K562 (cell line): ENCODE measurements around the gene LHX3. TPM values are rescaled to one million over a fixed set of nuclear protein-coding genes. Genes with fewer than 3 reads are reported as not detected.

Experiments
- BRD9 ChIP-seq: fragments of 450-650 bp; IDR thresholded peaks from 2 replicates; pipeline ENCODE4 v1.6.1; 2018; ENCODE audit warnings: low read depth; ENCODE audit not compliant: partially characterized antibody
- EWSR1 ChIP-seq: fragments of 450-650 bp; IDR thresholded peaks from 2 replicates; pipeline ENCODE4 v1.6.1; 2018; ENCODE audit warnings: borderline replicate concordance, mild to moderate bottlenecking, low read depth, moderate library complexity; ENCODE audit not compliant: partially characterized antibody
- FOXA1 ChIP-seq: fragments of 450-650 bp; IDR thresholded peaks from 2 replicates; pipeline ENCODE4 v1.6.1; 2016; ENCODE audit warnings: mild to moderate bottlenecking, borderline replicate concordance
- FOXK1 ChIP-seq: sonication (generic); formaldehyde crosslinking; IDR thresholded peaks from 2 replicates; pipeline ENCODE4 v1.8.0; 2022; ENCODE audit warnings: missing genetic modification reagents, mild to moderate bottlenecking, borderline replicate concordance
- HEY1 ChIP-seq: fragments of 250-450 bp; sonication (Bioruptor Pico); IDR thresholded peaks from 2 replicates; pipeline ENCODE4 v1.5.0; 2020; ENCODE audit warnings: mild to moderate bottlenecking, moderate library complexity, borderline replicate concordance
- MAFK ChIP-seq: IDR thresholded peaks from 2 replicates; pipeline ENCODE4 v1.6.1; 2011; ENCODE audit warnings: low read length, improper control_type of control experiment
- MCM7 ChIP-seq, 2 experiments: fragments of 450-650 bp; IDR thresholded peaks; 2 replicates each; pipeline ENCODE4 v1.6.1; 2016 to 2018
- PCBP1 ChIP-seq: fragments of 200-400 bp; formaldehyde crosslinking; IDR thresholded peaks from 2 replicates; pipeline ENCODE4 v1.6.1; 2018; ENCODE audit warnings: mild to moderate bottlenecking, low read depth, low read length; ENCODE audit not compliant: poor library complexity, severe bottlenecking
- PHTF2 ChIP-seq: fragments of 250-450 bp; sonication (Bioruptor Pico); IDR thresholded peaks from 2 replicates; pipeline ENCODE4 v1.5.0; 2021; ENCODE audit warnings: mild to moderate bottlenecking
- POLR2A ChIP-seq: fragments of 450-650 bp; conservative IDR thresholded peaks from 2 replicates; pipeline ENCODE4 v1.6.1; 2016
- SRSF9 ChIP-seq: fragments of 200-400 bp; formaldehyde crosslinking; IDR thresholded peaks from 2 replicates; pipeline ENCODE4 v1.6.1; 2017; ENCODE audit warnings: low read depth, low read length, borderline replicate concordance
- TAF7 ChIP-seq: fragments of 450-650 bp; IDR thresholded peaks from 2 replicates; pipeline ENCODE4 v1.6.1; 2016; ENCODE audit warnings: missing genetic modification characterization, missing compliant biosample characterization
- TBL1XR1 ChIP-seq, 2 experiments: IDR thresholded peaks; 2 replicates each; pipeline ENCODE4 v1.6.1; 2012; ENCODE audit warnings: improper control_type of control experiment in 2 of 2, low read length in 2 of 2, mild to moderate bottlenecking in 1 of 2
- TEAD4 ChIP-seq, 2 experiments: sonication (generic) in 1 of 2; formaldehyde crosslinking in 1 of 2; IDR thresholded peaks; 2 replicates each; pipeline versions ENCODE4 v1.6.1 to v1.8.0; 2012 to 2022; ENCODE audit warnings: borderline replicate concordance in 1 of 2, inconsistent platforms in 1 of 2, low read length in 1 of 2, mild to moderate bottlenecking in 1 of 2, missing genetic modification reagents in 1 of 2
- XRCC4 ChIP-seq: IDR thresholded peaks from one replicate; pipeline ENCODE4 v1.6.1; 2011; ENCODE audit not compliant: insufficient read depth, insufficient read length; ENCODE audit errors: extremely low read depth
- XRCC5 ChIP-seq: fragments of 200-400 bp; formaldehyde crosslinking; IDR thresholded peaks from 2 replicates; pipeline ENCODE4 v1.6.1; 2017; ENCODE audit warnings: low read depth, mild to moderate bottlenecking, low read length
- ZBTB12 ChIP-seq: fragments of 250-450 bp; sonication (Bioruptor Pico); IDR thresholded peaks from 2 replicates; pipeline ENCODE4 v1.4.0; 2020
- ZBTB17 ChIP-seq: fragments of 450-650 bp; formaldehyde crosslinking; IDR thresholded peaks from 2 replicates; pipeline ENCODE4 v1.4.0; 2020; ENCODE audit warnings: mild to moderate bottlenecking
- ZFP36 ChIP-seq: fragments of 150-350 bp; IDR thresholded peaks from 2 replicates; pipeline ENCODE4 v1.6.1; 2018; ENCODE audit warnings: low read length, low read depth; ENCODE audit not compliant: partially characterized antibody
- ZNF347 ChIP-seq: fragments of 450-650 bp; formaldehyde crosslinking; IDR thresholded peaks from 2 replicates; pipeline ENCODE4 v1.4.0; 2020; ENCODE audit warnings: low read depth, mild to moderate bottlenecking, moderate library complexity
- ZNF644 ChIP-seq: fragments of 200-800 bp; sonication (Bioruptor generic); IDR thresholded peaks from 2 replicates; pipeline ENCODE4 v1.6.1; 2016; ENCODE audit warnings: low read depth, missing genetic modification characterization, missing compliant biosample characterization
- ZNF75A ChIP-seq: fragments of 450-650 bp; formaldehyde crosslinking; IDR thresholded peaks from 2 replicates; pipeline ENCODE4 v1.4.0; 2020; ENCODE audit warnings: mild to moderate bottlenecking
- polyA plus RNA-seq, 8 experiments: library from polyadenylated mRNA; depleted of rRNA in 4 of 8; stranded (reverse) in 5 of 8; unstranded in 3 of 8; fragments of >200 nt; fragmentation: Nextera tagmentation in 2 of 8; fragmentation: Illumina TruSeq in 1 of 8; extraction: Ambion mirVana in 2 of 8; extraction: Trizol in 1 of 8; gene quantifications; 2 replicates each; pipeline versions ENCODE4 v1.2.1 to v1.2.3, GENCODE V29; 2011 to 2014; ENCODE audit warnings: inconsistent platforms in 1 of 8, missing spikeins in 1 of 8
- total RNA-seq, 7 experiments: library from RNA; depleted of rRNA in 6 of 7; stranded (reverse); fragments of >200 nt in 6 of 7; fragmentation: Illumina TruSeq in 2 of 7; extraction: Trizol in 2 of 7; gene quantifications; 2 replicates each; pipeline versions ENCODE4 v1.2.1 to v1.2.3, GENCODE V29; 2011 to 2021; ENCODE audit warnings: low replicate concordance in 1 of 7
- TF ChIP-seq, protein P1 (sequence below): fragments of 250-450 bp; sonication (Bioruptor Pico); IDR thresholded peaks from 2 replicates; pipeline ENCODE4 v1.8.0; 2021; ENCODE audit warnings: borderline replicate concordance, mild to moderate bottlenecking, moderate library complexity; ENCODE audit not compliant: poor library complexity, severe bottlenecking
- TF ChIP-seq, protein P2 (sequence below): fragments of 450-650 bp; IDR thresholded peaks from 2 replicates; pipeline ENCODE4 v1.7.0; 2016; ENCODE audit warnings: borderline replicate concordance
- TF ChIP-seq, protein P3 (sequence below): sonication (generic); formaldehyde crosslinking; IDR thresholded peaks from 2 replicates; pipeline ENCODE4 v1.8.0; 2022; ENCODE audit warnings: missing genetic modification reagents, mild to moderate bottlenecking, borderline replicate concordance

Gene LHX3
- total and polyA plus RNA-seq, 9 of the 15 experiments (the other 6 are each of a cell fraction or from before 2014, with no cell fraction given) = 0.09 TPM; not detected in 8

GRCh38 chr9:136237486-136238341, 32.8 kb upstream of the LHX3 start (continued):
- TF ChIP-seq EWSR1 (no peak), HEY1 (CRISPR knock-in tag) (no peak), FOXA1 (no peak), ZBTB12 (CRISPR knock-in tag) (0 out of 2 replicates have a peak, but pooled peaks have one; percentile 27), TBL1XR1 (IDR thresholded peaks at IDR 0.05; ENCODE audit: low read length in 2 of 2) (peak; percentile 64 to 73; a peak in 2 of 4 replicates), SRSF9 (no peak), POLR2A (no peak), XRCC5 (no peak), TEAD4 (IDR thresholded peaks at IDR 0.05; ENCODE audit: low read length) (peak; percentile 95), TEAD4 (CRISPR knock-in tag; IDR thresholded peaks at IDR 0.05; ENCODE audit: borderline replicate concordance) (no peak), ZNF347 (CRISPR knock-in tag) (no peak), PCBP1 (no peak), ZNF644 (tag) (no peak), MCM7 (IDR thresholded peaks at IDR 0.05) (no peak), PHTF2 (CRISPR knock-in tag) (no peak), TAF7 (tag) (no peak), ZBTB17 (no peak), ZFP36 (no peak), XRCC4 (no peak), FOXK1 (CRISPR knock-in tag) (no peak), ZNF75A (CRISPR knock-in tag) (no peak), MAFK (no peak), BRD9 (no peak)
- TF ChIP-seq, protein P1, sequence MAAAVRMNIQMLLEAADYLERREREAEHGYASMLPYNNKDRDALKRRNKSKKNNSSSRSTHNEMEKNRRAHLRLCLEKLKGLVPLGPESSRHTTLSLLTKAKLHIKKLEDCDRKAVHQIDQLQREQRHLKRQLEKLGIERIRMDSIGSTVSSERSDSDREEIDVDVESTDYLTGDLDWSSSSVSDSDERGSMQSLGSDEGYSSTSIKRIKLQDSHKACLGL (CRISPR knock-in tag) = no peak
- TF ChIP-seq, protein P2, sequence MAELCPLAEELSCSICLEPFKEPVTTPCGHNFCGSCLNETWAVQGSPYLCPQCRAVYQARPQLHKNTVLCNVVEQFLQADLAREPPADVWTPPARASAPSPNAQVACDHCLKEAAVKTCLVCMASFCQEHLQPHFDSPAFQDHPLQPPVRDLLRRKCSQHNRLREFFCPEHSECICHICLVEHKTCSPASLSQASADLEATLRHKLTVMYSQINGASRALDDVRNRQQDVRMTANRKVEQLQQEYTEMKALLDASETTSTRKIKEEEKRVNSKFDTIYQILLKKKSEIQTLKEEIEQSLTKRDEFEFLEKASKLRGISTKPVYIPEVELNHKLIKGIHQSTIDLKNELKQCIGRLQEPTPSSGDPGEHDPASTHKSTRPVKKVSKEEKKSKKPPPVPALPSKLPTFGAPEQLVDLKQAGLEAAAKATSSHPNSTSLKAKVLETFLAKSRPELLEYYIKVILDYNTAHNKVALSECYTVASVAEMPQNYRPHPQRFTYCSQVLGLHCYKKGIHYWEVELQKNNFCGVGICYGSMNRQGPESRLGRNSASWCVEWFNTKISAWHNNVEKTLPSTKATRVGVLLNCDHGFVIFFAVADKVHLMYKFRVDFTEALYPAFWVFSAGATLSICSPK = no peak
- TF ChIP-seq, protein P3, sequence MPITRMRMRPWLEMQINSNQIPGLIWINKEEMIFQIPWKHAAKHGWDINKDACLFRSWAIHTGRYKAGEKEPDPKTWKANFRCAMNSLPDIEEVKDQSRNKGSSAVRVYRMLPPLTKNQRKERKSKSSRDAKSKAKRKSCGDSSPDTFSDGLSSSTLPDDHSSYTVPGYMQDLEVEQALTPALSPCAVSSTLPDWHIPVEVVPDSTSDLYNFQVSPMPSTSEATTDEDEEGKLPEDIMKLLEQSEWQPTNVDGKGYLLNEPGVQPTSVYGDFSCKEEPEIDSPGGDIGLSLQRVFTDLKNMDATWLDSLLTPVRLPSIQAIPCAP (CRISPR knock-in tag) = no peak
